Measurements from ENCODE around the gene SATB2.

Gene SATB2

GRCh38 chr2:199439542-199439941, 18.2 kb downstream of the SATB2 start:
- DNase-seq (ENCODE audit: low read depth) = no peak
- TF ChIP-seq CTCF (conservative IDR thresholded peaks at IDR 0.05; ENCODE audit: low read length) = no peak
- no peak overlapping the region for H3K4me3 ChIP-seq (ENCODE audit: low read length)

- no peak for DNase-seq (ENCODE audit: low read depth)
- no peak overlapping the region for H3K4me3 ChIP-seq (ENCODE audit: low read length)
- TF ChIP-seq CTCF (conservative IDR thresholded peaks at IDR 0.05; ENCODE audit: low read length) = no peak
These were observed 18.7 kb downstream of the SATB2 start for GRCh38 chr2:199439066-199439465.

GRCh38 chr2:199434555-199434954, 23.2 kb downstream of the SATB2 start:
- TF ChIP-seq CTCF (conservative IDR thresholded peaks at IDR 0.05; ENCODE audit: low read length) = no peak
- DNase-seq (ENCODE audit: low read depth) = no peak
- H3K4me3 ChIP-seq (ENCODE audit: low read length) = no peak overlapping the region

- H3K4me3 ChIP-seq (ENCODE audit: low read length) = no peak overlapping the region
- TF ChIP-seq CTCF (conservative IDR thresholded peaks at IDR 0.05; ENCODE audit: low read length) = no peak
- no peak for DNase-seq (ENCODE audit: low read depth)
These were observed 24.4 kb downstream of the SATB2 start for GRCh38 chr2:199433204-199433832.

- H3K4me3 ChIP-seq (ENCODE audit: low read length) = no peak overlapping the region
- no peak for DNase-seq (ENCODE audit: low read depth)
- TF ChIP-seq CTCF (conservative IDR thresholded peaks at IDR 0.05; ENCODE audit: low read length) = no peak
These were observed 26.0 kb downstream of the SATB2 start for GRCh38 chr2:199431746-199432213.

- TF ChIP-seq CTCF (conservative IDR thresholded peaks at IDR 0.05; ENCODE audit: low read length) = no peak
- no peak overlapping the region for H3K4me3 ChIP-seq (ENCODE audit: low read length)
- DNase-seq (ENCODE audit: low read depth) = no peak
These were observed 27.5 kb downstream of the SATB2 start for GRCh38 chr2:199430214-199430613.

- no peak overlapping the region for H3K4me3 ChIP-seq (ENCODE audit: low read length)
- TF ChIP-seq CTCF (conservative IDR thresholded peaks at IDR 0.05; ENCODE audit: low read length) = no peak
- DNase-seq (ENCODE audit: low read depth) = no peak
These were observed 29.4 kb downstream of the SATB2 start for GRCh38 chr2:199428291-199428690.

Data from AG10803 (cell line).